Measurements from ENCODE around the gene SET. TPM values are rescaled to one million over a fixed set of nuclear protein-coding genes. Genes with fewer than 3 reads are reported as not detected.

The SET gene
- total RNA-seq, 1 donor, result 313 TPM

DNA sequence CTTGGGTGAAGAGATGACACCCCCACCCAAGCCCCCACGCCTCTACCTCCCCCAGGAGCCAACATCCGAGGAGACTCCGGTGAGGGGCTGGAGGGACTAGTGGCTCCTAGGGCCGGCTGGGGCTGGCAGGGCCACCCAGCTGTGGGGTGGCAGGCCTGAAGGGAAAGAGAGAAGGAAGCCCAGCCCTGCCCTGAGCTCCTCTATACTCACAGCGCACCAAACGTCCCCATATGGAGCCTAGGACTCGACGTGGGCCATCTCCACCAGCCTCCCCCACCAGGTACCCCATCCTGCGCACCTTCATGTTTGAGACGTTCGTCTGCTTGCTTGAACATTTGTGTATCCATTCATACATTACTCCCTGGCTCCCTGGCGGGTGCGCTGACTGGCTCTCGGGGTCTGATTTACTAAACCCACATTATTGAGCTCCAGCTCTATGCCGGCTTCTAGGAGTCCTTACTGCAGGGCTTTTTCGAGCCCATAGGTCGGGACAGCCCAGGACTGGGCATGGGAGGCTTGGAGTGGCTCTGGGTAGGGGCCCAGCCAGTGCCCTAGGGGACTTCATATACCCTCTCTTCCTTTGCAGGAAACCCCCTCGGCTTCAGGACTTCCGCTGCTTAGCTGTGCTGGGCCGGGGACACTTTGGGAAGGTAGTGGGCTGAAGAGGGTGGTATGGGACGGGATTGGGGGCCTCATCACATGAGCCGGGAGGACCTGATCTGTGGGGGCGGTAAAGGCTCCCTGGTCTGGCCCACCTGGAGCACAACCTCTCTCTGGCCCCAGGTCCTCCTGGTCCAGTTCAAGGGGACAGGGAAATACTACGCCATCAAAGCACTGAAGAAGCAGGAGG, 25.8 kb downstream of the SET start:
- TF ChIP-seq CTCF (IDR thresholded peaks at IDR 0.05; ENCODE audit: insufficient read depth, low read length), result no peak
- H3K4me3 ChIP-seq (ENCODE audit: low read depth, low read length), result no peak overlapping the region
- no peak for DNase-seq (ENCODE audit: low read depth)

DNA sequence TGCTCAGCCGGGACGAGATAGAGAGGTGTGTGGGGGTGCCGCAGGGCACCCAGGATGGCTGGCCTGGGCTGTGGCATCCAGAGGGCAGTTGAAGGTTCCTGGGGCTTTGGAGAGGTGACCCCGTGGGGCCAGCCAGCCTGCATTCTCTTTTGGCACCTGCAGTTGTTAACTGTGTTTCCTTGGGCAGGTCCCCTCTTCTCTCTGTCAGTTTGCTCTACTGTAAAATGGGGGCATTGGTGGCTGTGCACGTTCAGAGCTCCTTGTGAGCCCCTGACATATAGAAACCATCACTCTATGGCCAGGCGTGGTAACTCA, 26.4 kb downstream of the SET start:
- DNase-seq (ENCODE audit: low read depth), result no peak
- TF ChIP-seq CTCF (IDR thresholded peaks at IDR 0.05; ENCODE audit: insufficient read depth, low read length), result no peak
- no peak overlapping the region for H3K4me3 ChIP-seq (ENCODE audit: low read depth, low read length)

DNA sequence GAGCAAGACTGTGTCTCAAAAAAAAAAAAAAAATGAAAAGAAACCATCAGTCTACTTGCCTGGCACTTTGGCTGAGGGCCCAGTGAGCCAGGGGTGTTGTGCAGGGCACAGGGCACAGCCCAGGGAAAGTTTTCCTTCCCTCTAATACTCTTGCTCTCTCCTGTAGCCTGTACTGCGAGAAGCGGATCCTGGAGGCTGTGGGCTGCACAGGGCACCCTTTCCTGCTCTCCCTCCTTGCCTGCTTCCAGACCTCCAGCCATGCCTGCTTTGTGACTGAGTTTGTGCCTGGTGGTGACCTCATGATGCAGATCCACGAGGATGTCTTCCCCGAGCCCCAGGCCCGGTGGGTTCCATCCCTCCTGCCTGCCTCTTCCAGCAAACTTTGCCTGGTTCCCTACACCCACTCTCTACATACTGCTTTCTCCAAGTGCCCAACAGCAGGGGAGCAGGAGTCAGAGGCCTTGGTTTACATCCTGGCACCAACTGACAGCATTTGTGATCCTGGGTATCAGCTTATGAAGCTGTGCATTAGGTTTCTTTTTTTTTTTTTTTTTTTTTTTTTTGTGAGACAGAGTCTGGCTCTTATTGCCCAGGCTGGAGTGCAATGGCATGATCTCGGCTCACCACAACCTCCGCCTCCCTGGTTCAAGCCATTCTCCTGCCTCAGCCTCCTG, 27.7 kb downstream of the SET start:
- no peak for TF ChIP-seq CTCF (IDR thresholded peaks at IDR 0.05; ENCODE audit: insufficient read depth, low read length)
- no peak overlapping the region for H3K4me3 ChIP-seq (ENCODE audit: low read depth, low read length)
- DNase-seq (ENCODE audit: low read depth), result no peak

DNA sequence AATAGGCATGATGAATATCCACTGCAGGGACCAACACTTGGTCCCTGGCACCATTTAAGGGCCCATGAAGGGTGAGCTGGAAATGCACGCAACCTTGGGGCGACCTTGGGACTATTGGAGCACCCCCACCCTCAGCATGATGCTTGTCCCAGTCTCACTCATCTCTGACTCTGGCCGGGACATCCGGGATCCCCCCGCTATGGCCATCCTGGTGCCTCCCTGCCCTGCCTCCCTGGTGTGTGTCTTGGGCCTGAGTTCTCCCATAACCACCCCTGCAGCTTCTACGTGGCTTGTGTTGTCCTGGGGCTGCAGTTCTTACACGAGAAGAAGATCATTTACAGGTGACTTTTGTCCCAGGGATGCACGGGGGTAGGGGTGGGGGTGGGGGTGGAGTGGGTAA, 29.0 kb downstream of the SET start:
- H3K4me3 ChIP-seq (ENCODE audit: low read depth, low read length), result no peak overlapping the region
- TF ChIP-seq CTCF (IDR thresholded peaks at IDR 0.05; ENCODE audit: insufficient read depth, low read length), result no peak
- no peak for DNase-seq (ENCODE audit: low read depth)

- no peak overlapping the region for H3K4me3 ChIP-seq (ENCODE audit: low read depth, low read length)
- TF ChIP-seq CTCF (IDR thresholded peaks at IDR 0.05; ENCODE audit: insufficient read depth, low read length), result no peak
- DNase-seq (ENCODE audit: low read depth), result no peak
These were observed 29.5 kb downstream of the SET start for GRCh38 chr9:128718475-128718874.

- no peak overlapping the region for H3K4me3 ChIP-seq (ENCODE audit: low read depth, low read length)
- no peak for TF ChIP-seq CTCF (IDR thresholded peaks at IDR 0.05; ENCODE audit: insufficient read depth, low read length)
These were observed 31.0 kb downstream of the SET start for GRCh38 chr9:128719919-128720605.

More at GRCh38 chr9:128719919-128720605, 31.0 kb downstream of the SET start:
- DNase-seq (ENCODE audit: low read depth), result no peak

Measured in fibroblast of the aortic adventitia (primary cell).